ENCODE measurements around the gene GPR148.

DNA sequence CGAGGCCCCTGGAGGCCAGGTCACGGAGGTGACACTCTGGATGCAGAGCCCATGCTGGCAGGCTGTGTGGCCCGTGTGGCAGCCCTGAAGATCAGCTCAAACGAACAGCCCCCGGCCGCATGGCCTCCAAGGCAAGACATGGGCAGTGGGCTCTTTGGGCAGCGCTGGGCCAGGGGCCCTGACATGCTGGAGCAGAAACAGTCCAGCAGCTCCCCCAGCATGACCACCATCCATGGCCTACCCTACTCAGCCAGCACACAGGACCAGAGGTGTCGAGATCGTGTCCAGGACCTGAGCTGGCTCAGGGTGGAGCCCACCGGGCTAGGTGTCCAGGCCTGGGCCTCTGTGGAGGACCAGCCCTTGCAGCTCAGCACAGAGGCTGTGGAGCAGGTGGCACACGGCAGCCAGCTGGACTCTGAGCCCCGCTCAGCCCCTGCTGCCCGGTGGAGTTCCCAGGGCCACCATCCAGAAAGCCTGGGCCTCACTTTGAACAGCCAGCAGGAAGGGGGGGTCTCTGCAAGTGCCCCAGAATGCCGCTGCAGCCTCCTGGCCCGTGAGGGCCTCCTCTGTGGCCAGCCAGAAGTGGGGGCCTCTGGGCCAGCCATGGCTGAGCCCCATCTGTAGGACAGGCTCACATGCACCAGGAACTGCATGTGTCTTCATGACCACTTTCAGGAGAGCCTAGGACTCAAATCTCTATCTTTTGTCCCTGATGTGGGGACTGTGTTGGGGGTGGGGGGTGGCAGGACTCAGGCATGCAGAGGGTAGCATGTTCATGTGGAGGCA lies 35.4 kb downstream of the GPR148 start:
- TF ChIP-seq, protein P1, sequence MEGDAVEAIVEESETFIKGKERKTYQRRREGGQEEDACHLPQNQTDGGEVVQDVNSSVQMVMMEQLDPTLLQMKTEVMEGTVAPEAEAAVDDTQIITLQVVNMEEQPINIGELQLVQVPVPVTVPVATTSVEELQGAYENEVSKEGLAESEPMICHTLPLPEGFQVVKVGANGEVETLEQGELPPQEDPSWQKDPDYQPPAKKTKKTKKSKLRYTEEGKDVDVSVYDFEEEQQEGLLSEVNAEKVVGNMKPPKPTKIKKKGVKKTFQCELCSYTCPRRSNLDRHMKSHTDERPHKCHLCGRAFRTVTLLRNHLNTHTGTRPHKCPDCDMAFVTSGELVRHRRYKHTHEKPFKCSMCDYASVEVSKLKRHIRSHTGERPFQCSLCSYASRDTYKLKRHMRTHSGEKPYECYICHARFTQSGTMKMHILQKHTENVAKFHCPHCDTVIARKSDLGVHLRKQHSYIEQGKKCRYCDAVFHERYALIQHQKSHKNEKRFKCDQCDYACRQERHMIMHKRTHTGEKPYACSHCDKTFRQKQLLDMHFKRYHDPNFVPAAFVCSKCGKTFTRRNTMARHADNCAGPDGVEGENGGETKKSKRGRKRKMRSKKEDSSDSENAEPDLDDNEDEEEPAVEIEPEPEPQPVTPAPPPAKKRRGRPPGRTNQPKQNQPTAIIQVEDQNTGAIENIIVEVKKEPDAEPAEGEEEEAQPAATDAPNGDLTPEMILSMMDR (IDR thresholded peaks at IDR 0.05), result no peak
- TF ChIP-seq POLR2A (IDR thresholded peaks at IDR 0.05), result no peak
